PFSK-1 (cell line): ENCODE data around the gene MMEL1.

ENCODE experiments used
- FOXP2 ChIP-seq: optimal IDR thresholded peaks from 2 replicates; pipeline ENCODE3; 2011; ENCODE audit warnings: borderline replicate concordance, control low read depth, inconsistent platforms; ENCODE audit not compliant: insufficient read depth; ENCODE audit errors: extremely low read length, extremely low read depth
- POLR2AphosphoS5 ChIP-seq: IDR thresholded peaks from 2 replicates; pipeline ENCODE4 v1.6.1; 2012; ENCODE audit warnings: low read depth, mild to moderate bottlenecking, control low read depth, low read length, moderate library complexity
- SIN3A ChIP-seq: IDR thresholded peaks from 2 replicates; pipeline ENCODE4 v1.6.1; 2012; ENCODE audit warnings: mild to moderate bottlenecking, low read length, moderate library complexity, borderline replicate concordance; ENCODE audit not compliant: insufficient read depth
- TAF1 ChIP-seq: IDR thresholded peaks from 2 replicates; pipeline ENCODE4 v1.6.1; 2012; ENCODE audit warnings: low read length, control low read depth, borderline replicate concordance; ENCODE audit not compliant: insufficient read depth
- TF ChIP-seq, protein P1 (sequence below), 2 experiments: IDR thresholded peaks; 2 replicates each; pipeline versions ENCODE4 v1.6.1 to v1.8.0; 2011 to 2012; ENCODE audit warnings: low read depth in 2 of 2, low read length in 2 of 2, control low read depth in 1 of 2, inconsistent platforms in 1 of 2, mild to moderate bottlenecking in 1 of 2, moderate library complexity in 1 of 2; ENCODE audit not compliant: insufficient read depth in 1 of 2

GRCh38 chr1:2570332-2570731, 62.5 kb downstream of the MMEL1 start:
- TF ChIP-seq SIN3A (no peak), TAF1 (no peak), POLR2AphosphoS5 (no peak), FOXP2 (no peak)
- TF ChIP-seq, protein P1, sequence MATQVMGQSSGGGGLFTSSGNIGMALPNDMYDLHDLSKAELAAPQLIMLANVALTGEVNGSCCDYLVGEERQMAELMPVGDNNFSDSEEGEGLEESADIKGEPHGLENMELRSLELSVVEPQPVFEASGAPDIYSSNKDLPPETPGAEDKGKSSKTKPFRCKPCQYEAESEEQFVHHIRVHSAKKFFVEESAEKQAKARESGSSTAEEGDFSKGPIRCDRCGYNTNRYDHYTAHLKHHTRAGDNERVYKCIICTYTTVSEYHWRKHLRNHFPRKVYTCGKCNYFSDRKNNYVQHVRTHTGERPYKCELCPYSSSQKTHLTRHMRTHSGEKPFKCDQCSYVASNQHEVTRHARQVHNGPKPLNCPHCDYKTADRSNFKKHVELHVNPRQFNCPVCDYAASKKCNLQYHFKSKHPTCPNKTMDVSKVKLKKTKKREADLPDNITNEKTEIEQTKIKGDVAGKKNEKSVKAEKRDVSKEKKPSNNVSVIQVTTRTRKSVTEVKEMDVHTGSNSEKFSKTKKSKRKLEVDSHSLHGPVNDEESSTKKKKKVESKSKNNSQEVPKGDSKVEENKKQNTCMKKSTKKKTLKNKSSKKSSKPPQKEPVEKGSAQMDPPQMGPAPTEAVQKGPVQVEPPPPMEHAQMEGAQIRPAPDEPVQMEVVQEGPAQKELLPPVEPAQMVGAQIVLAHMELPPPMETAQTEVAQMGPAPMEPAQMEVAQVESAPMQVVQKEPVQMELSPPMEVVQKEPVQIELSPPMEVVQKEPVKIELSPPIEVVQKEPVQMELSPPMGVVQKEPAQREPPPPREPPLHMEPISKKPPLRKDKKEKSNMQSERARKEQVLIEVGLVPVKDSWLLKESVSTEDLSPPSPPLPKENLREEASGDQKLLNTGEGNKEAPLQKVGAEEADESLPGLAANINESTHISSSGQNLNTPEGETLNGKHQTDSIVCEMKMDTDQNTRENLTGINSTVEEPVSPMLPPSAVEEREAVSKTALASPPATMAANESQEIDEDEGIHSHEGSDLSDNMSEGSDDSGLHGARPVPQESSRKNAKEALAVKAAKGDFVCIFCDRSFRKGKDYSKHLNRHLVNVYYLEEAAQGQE (IDR thresholded peaks at IDR 0.05; ENCODE audit: insufficient read depth in 1 of 2, low read depth in 2 of 2, low read length in 2 of 2), result no peak
